A549 (cell line): ENCODE data around the gene DYSF. TPM values are rescaled to one million over a fixed set of nuclear protein-coding genes. Genes with fewer than 3 reads are reported as not detected.

Source experiments
- ATAC-seq, 2 experiments: fragments of 200-7000 bp in 1 of 2; fragments of >200 bp in 1 of 2; cut with Nextera tagmentation in 1 of 2; cut with Tn5 transposase in 1 of 2; 3 replicates each; pipeline versions ENCODE4 v1.8.0 to v1.9.1; 2018 to 2020; ENCODE audit warnings: mild to moderate bottlenecking in 1 of 2, moderate library complexity in 1 of 2
- CTCF ChIA-PET: fragments of 300-600 bp; sonication (Branson Sonifier 250); formaldehyde crosslinking; extraction: SDS; loops from one replicate; lab custom pipeline; 2021; ENCODE audit warnings: antibody characterized with exemption, inconsistent platforms; lab: Yijun Ruan, JAX
- POLR2A ChIA-PET: fragments of 350-600 bp; formaldehyde crosslinking; extraction: SDS; loops from one replicate; lab custom pipeline; 2021; ENCODE audit warnings: antibody characterized with exemption, inconsistent platforms; lab: Yijun Ruan, JAX
- DNase-seq, 2 experiments: peaks; one replicate each; pipeline versions ENCODE4 v3.0.0 to v3.0.0-alpha.2; 2011 to 2016; ENCODE audit warnings: low read depth in 1 of 2, low spot score in 1 of 2
- FAIRE-seq: peaks from 2 replicates; lab custom pipeline; 2011; peaks lifted over from hg19 to GRCh38; lab: Jason Lieb, UNC
- H3K27ac ChIP-seq, 2 experiments: fragments of >200 bp; sonication (Bioruptor Twin); formaldehyde crosslinking; 3 replicates each; pipeline ENCODE4 v1.5.1; 2016 to 2017
- H3K4me1 ChIP-seq: fragments of >200 bp; sonication (Bioruptor Twin); formaldehyde crosslinking; 3 replicates; pipeline ENCODE4 v1.6.1; 2016
- H3K4me2 ChIP-seq: fragments of >200 bp; sonication (Bioruptor Twin); formaldehyde crosslinking; 3 replicates; pipeline ENCODE4 v1.6.1; 2016
- H3K4me3 ChIP-seq: fragments of >200 bp; sonication (Bioruptor Twin); formaldehyde crosslinking; 3 replicates; pipeline ENCODE4 v1.5.1; 2016
- H3K9me3 ChIP-seq: fragments of >200 bp; sonication (Bioruptor Twin); formaldehyde crosslinking; 3 replicates; pipeline ENCODE4 v1.6.1; 2016
- BHLHE40 ChIP-seq: IDR thresholded peaks from 2 replicates; pipeline ENCODE4 v1.6.1; 2012; ENCODE audit warnings: low read depth, low read length, inconsistent platforms
- CBX8 ChIP-seq: fragments of 200-600 bp; sonication (generic); IDR thresholded peaks from 2 replicates; pipeline ENCODE4 v1.6.1; 2016
- CTCF ChIP-seq: fragments of >200 bp; sonication (Bioruptor Twin); formaldehyde crosslinking; IDR thresholded peaks from 3 replicates; pipeline ENCODE4 v1.5.1; 2016
- E2F6 ChIP-seq: IDR thresholded peaks from 2 replicates; pipeline ENCODE4 v1.6.1; 2012; ENCODE audit warnings: low read depth, borderline replicate concordance
- EHMT2 ChIP-seq: fragments of 200-600 bp; sonication (generic); IDR thresholded peaks from 2 replicates; pipeline ENCODE4 v1.6.1; 2016; ENCODE audit warnings: antibody characterized with exemption, low read depth, mild to moderate bottlenecking, moderate library complexity
- ELK1 ChIP-seq: fragments of 150-350 bp; IDR thresholded peaks from 2 replicates; pipeline ENCODE4 v1.6.1; 2014; ENCODE audit warnings: low read depth, mild to moderate bottlenecking, low read length
- HDAC2 ChIP-seq: fragments of 200-600 bp; sonication (generic); IDR thresholded peaks from 2 replicates; pipeline ENCODE4 v1.6.1; 2016
- KDM5A ChIP-seq: fragments of 200-600 bp; sonication (generic); IDR thresholded peaks from 2 replicates; pipeline ENCODE4 v1.6.1; 2016; ENCODE audit warnings: antibody characterized with exemption, mild to moderate bottlenecking
- MAX ChIP-seq: IDR thresholded peaks from 2 replicates; pipeline ENCODE4 v1.6.1; 2012
- PHF8 ChIP-seq: fragments of 200-600 bp; sonication (generic); IDR thresholded peaks from 2 replicates; pipeline ENCODE4 v1.6.1; 2016; ENCODE audit warnings: low read depth, mild to moderate bottlenecking, antibody characterized with exemption, moderate library complexity, borderline replicate concordance
- RARB ChIP-seq: fragments of 250-450 bp; sonication (Bioruptor Pico); IDR thresholded peaks from 2 replicates; pipeline ENCODE4 v1.8.0; 2021; ENCODE audit warnings: mild to moderate bottlenecking, moderate library complexity
- RCOR1 ChIP-seq: fragments of 150-350 bp; IDR thresholded peaks from 2 replicates; pipeline ENCODE4 v1.6.1; 2014; ENCODE audit warnings: antibody characterized with exemption, low read length, low read depth
- REST ChIP-seq: fragments of 200-600 bp; sonication (generic); IDR thresholded peaks from 2 replicates; pipeline ENCODE4 v1.6.1; 2016; ENCODE audit warnings: antibody characterized with exemption, mild to moderate bottlenecking, moderate library complexity
- RFX5 ChIP-seq: fragments of 450-650 bp; IDR thresholded peaks from 2 replicates; pipeline ENCODE4 v1.7.1; 2014; ENCODE audit warnings: antibody characterized with exemption, mild to moderate bottlenecking, moderate library complexity
- SMC3 ChIP-seq: fragments of >200 bp; sonication (Bioruptor Twin); formaldehyde crosslinking; IDR thresholded peaks from 3 replicates; pipeline ENCODE4 v1.6.1; 2018; ENCODE audit warnings: inconsistent platforms
- TP53 ChIP-seq: fragments of 250-450 bp; sonication (Bioruptor Pico); IDR thresholded peaks from 2 replicates; pipeline ENCODE4 v1.5.0; 2021; ENCODE audit warnings: mild to moderate bottlenecking, moderate library complexity
- USF2 ChIP-seq: fragments of 450-650 bp; IDR thresholded peaks from 2 replicates; pipeline ENCODE4 v1.6.1; 2014; ENCODE audit warnings: antibody characterized with exemption
- ZFP36 ChIP-seq: fragments of 450-650 bp; IDR thresholded peaks from 2 replicates; pipeline ENCODE4 v1.6.1; 2014; ENCODE audit warnings: borderline replicate concordance; ENCODE audit not compliant: partially characterized antibody
- ZNF302 ChIP-seq: fragments of 250-450 bp; sonication (Bioruptor Pico); IDR thresholded peaks from 2 replicates; pipeline ENCODE4 v1.9.0; 2021; ENCODE audit warnings: inconsistent platforms, mild to moderate bottlenecking, moderate library complexity
- ZSCAN20 ChIP-seq: fragments of 250-450 bp; sonication (Bioruptor Pico); IDR thresholded peaks from 2 replicates; pipeline ENCODE4 v1.8.0; 2022; ENCODE audit warnings: mild to moderate bottlenecking, moderate library complexity
- WGBS: methylation state at CpG from one replicate; pipeline ENCODE4 v1.1.6; 2017; ENCODE audit errors: missing lambda C conversion rate; 5-methylcytosine and 5-hydroxymethylcytosine counted together
- polyA plus RNA-seq, 4 experiments: library from polyadenylated mRNA; depleted of rRNA in 3 of 4; stranded (reverse); fragments of >200 nt; fragmentation: RNase III in 1 of 4; extraction: RNeasy Plus Mini Kit Qiagen cat#74134 plus additional on column Dnase treatment in 1 of 4; gene quantifications; 2 replicates in 3 of 4; 3 replicates in 1 of 4; pipeline ENCODE4 v1.2.3, GENCODE V29; 2011 to 2017

Gene DYSF
- polyA plus RNA-seq, 2 of the 4 experiments (the other 2 are of a cell fraction): 0.36 to 0.98 TPM

GRCh38 chr2:71716697-71717624 lies 263.6 kb downstream of the DYSF start:
- Histone ChIP-seq H3K9me3 (no peaks in the 10 kb centered on the region), H3K4me1 (peaks cover 10% of the 10 kb centered on the region), H3K4me3 (no peak overlapping the region), H3K4me2 (peak overlapping the region; percentile 15; the same call in 1 of the 3 replicates), H3K27ac (peak overlapping the region; percentile 2 to 10; a peak in 3 of 6 replicates)
- POLR2A ChIA-PET: no interaction called here
- CTCF ChIA-PET: interaction anchor here (1.0 kb wide), 1 partner anchor 171 kb away, joined by 3 read pairs; no protein-coding TSS in a partner anchor
- ATAC-seq (no peak; a peak in 1 of 6 replicates), FAIRE-seq (no peak), DNase-seq (peak in 1 of 2 experiments; percentile 13)
- WGBS: 55% methylated on average over 15 of the region's 17 CpGs
- TF ChIP-seq EHMT2 (no peak), KDM5A (no peak), RFX5 (no peak), ZSCAN20 (CRISPR knock-in tag) (no peak), RCOR1 (no peak), SMC3 (no peak), ZNF302 (CRISPR knock-in tag) (no peak), E2F6 (no peak), USF2 (no peak), ELK1 (no peak), CTCF (no peak), BHLHE40 (no peak), MAX (no peak), TP53 (CRISPR knock-in tag) (no peak), HDAC2 (no peak), ZFP36 (no peak), RARB (CRISPR knock-in tag) (no peak), REST (no peak), PHF8 (no peak), CBX8 (no peak)
